Large intestine (tissue), 3 donors: ENCODE results near the gene HPSE2. TPM values are rescaled to one million over a fixed set of nuclear protein-coding genes. Genes with fewer than 3 reads are reported as not detected.
"Not testable (repeated sequence)": the region's sequence is repeated elsewhere in the genome, so short reads cannot be mapped to it uniquely, and the experiment has no call there.

Source experiments
- DNase-seq, 2 donors: peaks; one replicate each; pipeline versions ENCODE4 v3.0.0 to v3.0.0-alpha.2; 2013
- H3K27ac ChIP-seq: one replicate; pipeline ENCODE4 v1.5.1; 2013; ENCODE audit warnings: low read length
- H3K27me3 ChIP-seq: 2 replicates; pipeline ENCODE4 v1.6.1; 2013; ENCODE audit warnings: low read length; ENCODE audit not compliant: control insufficient read depth, insufficient read depth
- H3K36me3 ChIP-seq: 2 replicates; pipeline ENCODE4 v1.6.1; 2013; ENCODE audit warnings: low read length; ENCODE audit not compliant: control insufficient read depth, insufficient read depth
- H3K4me1 ChIP-seq: one replicate; pipeline ENCODE4 v1.6.1; 2013; ENCODE audit warnings: low read length; ENCODE audit not compliant: control insufficient read depth, insufficient read depth
- H3K4me3 ChIP-seq: one replicate; pipeline ENCODE4 v1.5.1; 2013; ENCODE audit warnings: low read length
- H3K9me3 ChIP-seq: one replicate; pipeline ENCODE4 v1.6.1; 2013; ENCODE audit warnings: mild to moderate bottlenecking, low read depth, low read length, moderate library complexity; ENCODE audit not compliant: control insufficient read depth
- WGBS: methylation state at CpG from one replicate; pipeline ENCODE4 v1.1.5; 2013; ENCODE audit warnings: low lambda C conversion rate; ENCODE audit not compliant: insufficient coverage; 5-methylcytosine and 5-hydroxymethylcytosine counted together
- polyA plus RNA-seq: library from polyadenylated mRNA; unstranded; fragments of 120-200 nt; gene quantifications from one replicate; pipeline ENCODE4 v1.2.1, GENCODE V29; 2013

The HPSE2 gene
- polyA plus RNA-seq, 1 donor = 6.9 TPM

DNA sequence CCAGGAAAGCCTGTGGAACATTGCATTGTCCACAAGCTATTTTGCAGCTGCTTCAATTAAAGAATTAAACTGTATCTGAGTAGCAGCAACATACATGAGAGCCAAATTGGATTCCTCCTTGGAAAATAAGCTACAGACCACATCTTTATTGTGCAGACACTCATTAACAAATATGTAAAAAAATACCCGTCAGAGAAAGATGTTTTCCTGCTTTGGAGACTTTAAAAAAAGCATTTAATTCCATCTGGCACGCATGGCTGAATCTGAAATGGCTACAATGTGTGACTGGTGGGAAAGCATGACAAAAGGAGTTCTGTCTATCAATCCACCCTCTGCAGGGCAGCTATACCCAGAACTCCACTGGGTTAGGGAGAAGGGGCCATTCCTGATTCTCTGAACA lies 715.8 kb downstream of the HPSE2 start:
- Histone ChIP-seq H3K27ac (no peak overlapping the region), H3K4me3 (no peak overlapping the region), H3K36me3 (no peaks in the 10 kb centered on the region), H3K9me3 (no peaks in the 10 kb centered on the region), H3K27me3 (no peaks in the 10 kb centered on the region), H3K4me1 (no peaks in the 10 kb centered on the region)
- 50% methylated on average over 1 of the region's 2 CpGs for WGBS
- no peak for DNase-seq

DNA sequence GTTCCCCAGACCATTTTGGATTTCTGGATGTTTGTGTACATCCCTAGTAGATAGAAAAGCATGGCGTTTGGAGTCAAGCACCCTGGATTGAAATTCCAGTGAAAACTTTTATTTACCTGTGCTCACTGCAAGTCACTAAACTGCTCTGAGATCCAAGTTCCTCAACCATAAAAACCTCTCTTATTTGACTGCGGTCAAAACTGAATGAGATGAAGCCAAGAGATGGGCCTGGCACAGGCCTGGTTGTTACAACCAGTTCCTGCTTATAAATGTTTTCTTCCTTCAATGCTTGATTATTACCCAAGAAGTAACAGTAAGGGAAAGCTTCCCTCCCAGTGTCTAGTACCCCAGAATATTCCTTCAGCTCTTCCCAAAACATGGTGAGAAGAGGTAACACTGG lies 718.0 kb downstream of the HPSE2 start:
- H3K27me3 ChIP-seq = no peaks in the 10 kb centered on the region
- no peaks in the 10 kb centered on the region for H3K9me3 ChIP-seq
- H3K4me1 ChIP-seq = no peaks in the 10 kb centered on the region
- H3K27ac ChIP-seq = no peak overlapping the region
- H3K4me3 ChIP-seq = no peak overlapping the region
- WGBS = no CpG with 5 or more reads among the region's 2 CpGs
- DNase-seq = no peak
- no peaks in the 10 kb centered on the region for H3K36me3 ChIP-seq

DNA sequence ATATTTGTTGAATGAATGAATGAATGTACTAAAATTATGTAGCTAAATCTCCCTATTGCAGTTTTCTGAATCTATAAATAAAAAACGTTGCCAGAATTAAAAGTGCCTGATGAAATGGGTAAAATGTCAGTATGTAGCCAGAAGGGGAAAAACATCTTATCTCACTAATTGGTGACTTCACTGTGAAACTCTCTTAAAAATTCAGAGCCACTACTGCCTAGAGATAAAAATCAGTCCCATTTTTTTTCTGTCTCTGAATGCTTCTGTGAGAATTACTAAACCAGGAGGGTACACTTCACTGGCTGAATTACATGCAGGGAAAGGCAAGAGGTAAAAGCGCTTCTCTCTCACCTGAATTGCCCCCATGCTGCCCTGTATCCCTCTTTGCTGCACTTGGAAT lies 719.3 kb downstream of the HPSE2 start:
- DNase-seq = no peak
- no peaks in the 10 kb centered on the region for H3K9me3 ChIP-seq
- no peak overlapping the region for H3K4me3 ChIP-seq
- H3K27ac ChIP-seq = no peak overlapping the region
- no peaks in the 10 kb centered on the region for H3K36me3 ChIP-seq
- no peaks in the 10 kb centered on the region for H3K4me1 ChIP-seq
- H3K27me3 ChIP-seq = no peaks in the 10 kb centered on the region
- WGBS = no CpG with 5 or more reads among the region's 2 CpGs

DNA sequence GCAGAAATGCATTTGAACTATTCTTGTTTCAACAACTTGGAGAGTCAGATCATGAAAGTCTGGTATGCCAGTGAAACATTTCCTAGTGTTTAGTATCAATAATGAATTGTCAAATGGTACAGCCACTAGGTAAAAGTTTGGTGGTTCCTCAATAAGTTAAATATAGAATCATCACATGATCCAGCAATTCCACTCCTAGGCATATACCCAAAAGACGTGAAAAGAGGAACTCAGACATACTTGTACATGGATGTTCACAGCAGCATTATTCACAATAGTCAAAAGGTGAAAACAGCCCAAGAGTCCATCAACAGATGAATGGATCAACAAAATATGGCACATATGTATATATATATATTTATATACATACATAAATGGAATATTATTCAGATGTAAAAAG lies 721.9 kb downstream of the HPSE2 start:
- Histone ChIP-seq H3K36me3 (no peaks in the 10 kb centered on the region), H3K4me3 (no peak overlapping the region), H3K27ac (no peak overlapping the region), H3K9me3 (no peaks in the 10 kb centered on the region), H3K4me1 (peaks cover 9% of the 10 kb centered on the region), H3K27me3 (no peaks in the 10 kb centered on the region)
- no peak for DNase-seq
- no CpG with 5 or more reads among the region's 1 CpG for WGBS

DNA sequence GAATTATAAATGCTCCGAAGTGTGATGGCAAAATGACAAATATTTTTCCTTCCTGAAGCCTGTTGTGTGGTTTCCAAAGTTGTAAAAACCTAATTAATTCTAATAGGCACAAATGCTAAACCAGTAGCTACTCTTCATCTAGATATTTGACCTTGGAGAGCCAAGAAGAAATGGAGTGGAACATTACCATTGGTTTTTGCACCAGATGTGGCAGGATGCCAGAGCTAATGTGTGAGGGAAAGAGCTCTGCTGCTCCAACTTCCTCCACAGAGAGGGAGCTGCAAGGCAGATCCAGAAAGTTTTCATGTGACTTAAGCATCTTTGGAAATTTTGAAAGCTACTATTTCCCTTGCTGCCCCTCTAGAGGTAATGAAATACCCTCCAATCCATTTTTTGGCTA lies 723.8 kb downstream of the HPSE2 start:
- no peaks in the 10 kb centered on the region for H3K9me3 ChIP-seq
- H3K27me3 ChIP-seq = no peaks in the 10 kb centered on the region
- 0% methylated on average over 1 of the region's 1 CpG for WGBS
- H3K4me3 ChIP-seq = no peak overlapping the region
- DNase-seq = peak in 1 of 2 donors; percentile 5
- H3K27ac ChIP-seq = no peak overlapping the region
- H3K4me1 ChIP-seq = peaks cover 9% of the 10 kb centered on the region
- no peaks in the 10 kb centered on the region for H3K36me3 ChIP-seq

DNA sequence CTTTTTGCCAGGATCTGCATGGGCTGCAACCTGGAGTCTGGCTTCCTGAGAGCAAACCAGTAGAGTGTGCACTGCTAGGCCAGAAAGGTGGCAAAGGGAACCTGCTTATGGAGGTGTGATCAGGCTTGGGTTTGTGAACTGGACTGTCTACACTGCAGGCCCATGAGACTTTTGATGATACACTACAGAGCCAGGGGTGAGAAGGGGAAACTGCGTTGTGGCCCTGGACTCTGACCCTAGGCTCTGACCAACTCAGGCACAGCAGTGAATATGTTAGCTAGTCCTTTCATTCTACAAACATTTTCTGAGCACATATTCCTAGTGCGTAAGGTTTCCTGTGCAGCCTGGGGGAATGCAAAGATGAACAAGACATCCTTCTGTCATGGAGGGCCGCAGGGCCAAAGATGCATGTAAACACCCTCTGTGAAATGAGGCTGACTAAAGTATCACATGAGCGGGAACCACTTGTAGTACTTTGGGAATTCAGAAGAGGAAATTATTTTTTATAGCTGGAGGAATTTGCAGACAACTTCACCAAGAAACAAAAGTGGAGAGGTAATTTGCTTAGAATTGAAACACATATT lies 725.1 kb downstream of the HPSE2 start:
- H3K27me3 ChIP-seq = no peaks in the 10 kb centered on the region
- H3K4me1 ChIP-seq = peaks cover 9% of the 10 kb centered on the region
- no peak overlapping the region for H3K4me3 ChIP-seq
- H3K36me3 ChIP-seq = no peaks in the 10 kb centered on the region
- H3K27ac ChIP-seq = peak overlapping the region; percentile 61
- DNase-seq = peak; percentile 9 to 45
- no CpG with 5 or more reads among the region's 4 CpGs for WGBS
- no peaks in the 10 kb centered on the region for H3K9me3 ChIP-seq

DNA sequence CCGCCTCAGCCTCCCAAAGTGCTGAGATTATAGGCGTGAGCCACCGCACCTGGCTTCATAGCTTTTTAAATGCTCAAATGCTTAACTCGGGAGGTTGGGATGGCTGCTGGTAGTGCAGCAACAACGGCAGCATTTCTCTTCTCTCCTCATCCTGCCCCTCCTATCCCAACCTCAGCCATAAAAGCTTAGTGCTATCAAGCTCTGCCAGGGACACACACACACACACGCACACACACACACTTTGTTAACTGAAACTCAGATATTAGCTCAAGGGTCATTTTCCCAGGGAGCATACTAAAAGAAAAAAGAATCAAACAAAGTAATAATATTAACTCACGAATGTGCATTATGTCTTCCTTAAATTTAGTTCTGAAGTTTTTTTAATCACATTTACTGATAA lies 725.9 kb downstream of the HPSE2 start:
- H3K9me3 ChIP-seq = no peaks in the 10 kb centered on the region
- H3K4me1 ChIP-seq = peaks cover 9% of the 10 kb centered on the region
- H3K36me3 ChIP-seq = no peaks in the 10 kb centered on the region
- DNase-seq = peak; percentile 86 to 89
- H3K27ac ChIP-seq = peak overlapping the region; percentile 61
- no peak overlapping the region for H3K4me3 ChIP-seq
- WGBS = 38% methylated on average over 1 of the region's 7 CpGs
- H3K27me3 ChIP-seq = no peaks in the 10 kb centered on the region

DNA sequence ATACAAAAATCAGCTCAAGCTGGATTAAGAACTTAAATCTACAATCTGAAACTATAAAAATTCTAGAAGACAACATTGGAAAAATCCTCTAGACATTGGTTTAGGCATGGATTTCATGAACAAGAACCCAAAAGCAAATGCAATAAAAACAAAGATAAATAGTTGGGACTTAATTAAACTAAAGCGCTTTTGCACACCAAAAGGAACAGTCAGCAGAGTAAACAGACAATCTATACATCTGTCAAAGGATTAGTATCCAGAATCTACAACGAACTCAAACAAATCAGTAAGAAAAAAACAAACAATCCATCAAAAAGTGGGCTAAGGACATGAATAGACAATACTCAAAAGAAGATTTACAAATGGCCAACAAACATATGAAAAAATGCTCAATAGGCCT lies 733.1 kb downstream of the HPSE2 start:
- not testable (repeated sequence) for H3K9me3 ChIP-seq, H3K4me3 ChIP-seq
- 63% methylated on average over 2 of the region's 2 CpGs for WGBS

DNA sequence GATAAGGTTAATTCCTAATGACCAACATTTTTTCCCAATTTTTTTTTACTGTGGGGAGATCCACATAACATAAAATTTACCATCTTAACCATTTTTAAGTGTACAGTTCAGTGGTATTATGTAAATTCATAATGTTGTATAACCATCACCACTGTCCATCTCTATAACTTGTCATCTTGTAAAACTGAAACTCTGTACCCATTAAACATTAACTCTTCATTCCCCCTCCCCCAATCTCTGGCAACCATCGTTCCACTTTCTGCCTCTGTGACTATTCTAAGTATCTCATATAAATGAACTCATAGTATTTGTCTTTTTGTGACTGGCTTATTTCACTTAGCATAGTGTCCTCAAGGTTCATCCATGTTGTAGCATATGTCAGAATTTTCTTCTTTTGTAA lies 742.9 kb downstream of the HPSE2 start:
- WGBS = 60% methylated on average over 1 of the region's 1 CpG
- no peak for DNase-seq
- no peak overlapping the region for H3K4me3 ChIP-seq

More for the DNA sequence above, 733.1 kb downstream of the HPSE2 start:
- H3K27ac ChIP-seq, H3K4me1 ChIP-seq, DNase-seq, H3K36me3 ChIP-seq, H3K27me3 ChIP-seq: not testable (repeated sequence)

DNA sequence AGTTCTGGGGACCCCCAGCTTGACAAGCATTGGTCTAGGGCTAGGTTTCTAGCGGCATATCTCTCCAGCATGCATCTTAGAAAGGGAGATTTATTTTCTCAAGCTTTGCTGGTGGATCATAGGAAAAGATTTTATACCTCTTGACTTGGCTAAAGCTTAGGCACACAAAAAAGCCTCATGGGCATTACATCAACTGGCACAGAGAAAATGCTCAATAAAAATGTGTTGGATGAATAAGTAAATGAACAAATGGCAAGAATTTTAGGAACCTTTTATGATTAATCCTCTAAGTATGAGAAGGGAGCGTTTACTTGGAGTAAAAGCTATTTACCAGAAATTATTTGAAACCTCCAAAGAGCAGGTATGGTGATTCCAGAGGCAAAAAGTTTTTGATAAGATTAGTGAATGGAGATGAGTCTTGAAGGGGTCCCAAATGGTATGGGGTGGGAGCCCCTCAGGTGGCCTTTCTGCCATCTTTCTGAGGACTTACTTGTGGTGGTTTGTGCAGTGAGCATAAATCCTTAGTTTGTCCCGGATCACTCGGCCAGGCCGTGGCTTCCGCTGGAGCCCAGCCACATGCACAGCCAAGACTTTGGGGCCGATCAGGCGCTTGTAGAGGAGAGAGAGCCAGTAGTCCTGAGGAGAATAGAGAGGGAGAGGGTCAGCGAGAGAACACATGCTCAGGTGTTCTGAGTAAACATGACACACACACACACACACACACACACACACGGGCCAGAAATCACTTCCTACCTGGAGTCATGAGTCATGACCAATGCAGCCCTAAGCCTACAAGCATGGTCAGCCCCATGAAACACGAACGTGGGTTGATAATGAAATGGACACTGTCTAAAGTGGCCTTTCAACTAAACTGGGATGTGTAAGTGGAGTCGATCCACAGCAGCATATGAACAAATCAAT lies 745.8 kb downstream of the HPSE2 start:
- Histone ChIP-seq H3K36me3 (no peaks in the 10 kb centered on the region), H3K4me3 (no peak overlapping the region), H3K27ac (no peak overlapping the region), H3K4me1 (no peaks in the 10 kb centered on the region), H3K27me3 (no peaks in the 10 kb centered on the region), H3K9me3 (no peaks in the 10 kb centered on the region)
- WGBS = no CpG with 5 or more reads among the region's 13 CpGs
- no peak for DNase-seq

More for the DNA sequence above, 742.9 kb downstream of the HPSE2 start:
- Histone ChIP-seq H3K36me3 (no peaks in the 10 kb centered on the region), H3K4me1 (no peaks in the 10 kb centered on the region), H3K27me3 (no peaks in the 10 kb centered on the region), H3K9me3 (peaks cover 5% of the 10 kb centered on the region), H3K27ac (no peak overlapping the region)
